Stomach smooth muscle (tissue), 2 donors: ENCODE data around the gene HNRNPM.
A peak's percentile ranks its signal among the peaks of the same experiment; 100 is the strongest.
"Not testable (repeated sequence)": the region's sequence is repeated elsewhere in the genome, so short reads cannot be mapped to it uniquely, and the experiment has no call there.

ENCODE experiments used
- H3K27ac ChIP-seq: one replicate; pipeline ENCODE4 v1.7.0; 2013; ENCODE audit warnings: mild to moderate bottlenecking, low read length, inconsistent platforms
- H3K27me3 ChIP-seq, 2 donors: one replicate each; pipeline ENCODE4 v1.7.0; 2013; ENCODE audit warnings: low read length in 2 of 2; ENCODE audit not compliant: insufficient read depth in 2 of 2, control insufficient read depth in 1 of 2
- H3K36me3 ChIP-seq, 2 donors: one replicate each; pipeline ENCODE4 v1.7.0; 2013; ENCODE audit warnings: low read length in 2 of 2; ENCODE audit not compliant: control insufficient read depth in 2 of 2, insufficient read depth in 2 of 2
- H3K4me1 ChIP-seq: one replicate; pipeline ENCODE4 v1.7.0; 2013; ENCODE audit warnings: low read length; ENCODE audit not compliant: control insufficient read depth, insufficient read depth
- H3K4me3 ChIP-seq, 2 donors: one replicate each; pipeline ENCODE4 v1.7.0; 2013; ENCODE audit warnings: low read length in 2 of 2
- H3K9ac ChIP-seq, 2 donors: one replicate each; pipeline ENCODE4 v1.7.0; 2013; ENCODE audit warnings: low read length in 2 of 2, mild to moderate bottlenecking in 1 of 2
- H3K9me3 ChIP-seq, 2 donors: one replicate each; pipeline ENCODE4 v1.7.0; 2013; ENCODE audit warnings: low read length in 2 of 2; ENCODE audit not compliant: control insufficient read depth in 2 of 2
- donor health status: healthy.
- donor health status: Pancreatic carcinoma.

Gene HNRNPM

GRCh38 chr19:8511573-8512101 is 66.9 kb downstream of the HNRNPM start:
- no peak overlapping the region for H3K9ac ChIP-seq
- no peak overlapping the region for H3K4me3 ChIP-seq
- H3K36me3 ChIP-seq = no peaks in the 10 kb centered on the region
- H3K27ac ChIP-seq = no peak overlapping the region
- no peaks in the 10 kb centered on the region for H3K9me3 ChIP-seq
- H3K27me3 ChIP-seq = no peaks in the 10 kb centered on the region
- peaks cover 16% of the 10 kb centered on the region for H3K4me1 ChIP-seq

GRCh38 chr19:8512115-8512967 is 67.6 kb downstream of the HNRNPM start:
- Histone ChIP-seq H3K27ac (no peak overlapping the region), H3K36me3 (no peaks in the 10 kb centered on the region), H3K4me3 (no peak overlapping the region), H3K27me3 (no peaks in the 10 kb centered on the region), H3K4me1 (peaks cover 15% of the 10 kb centered on the region), H3K9ac (no peak overlapping the region), H3K9me3 (no peaks in the 10 kb centered on the region)

GRCh38 chr19:8513036-8513686 is 68.4 kb downstream of the HNRNPM start:
- H3K4me1 ChIP-seq = peaks cover 15% of the 10 kb centered on the region
- H3K36me3 ChIP-seq = no peaks in the 10 kb centered on the region
- H3K27ac ChIP-seq = peak overlapping the region; percentile 91
- H3K9ac ChIP-seq = peak overlapping the region; percentile 83 to 92
- peak overlapping the region; percentile 75 to 84 for H3K4me3 ChIP-seq
- H3K27me3 ChIP-seq = no peaks in the 10 kb centered on the region
- no peaks in the 10 kb centered on the region for H3K9me3 ChIP-seq

GRCh38 chr19:8513687-8514504 is 69.1 kb downstream of the HNRNPM start, which contains the start of gene ZNF414:
TSS of gene ZNF414 (minus strand) at chr19:8514167. CDS start at chr19:8514046, 121 bp downstream.
- Histone ChIP-seq H3K4me1 (peaks cover 15% of the 10 kb centered on the region), H3K27me3 (no peaks in the 10 kb centered on the region), H3K4me3 (peak within 1 kb of the TSS; percentile 75 to 84), H3K9ac (peak within 1 kb of the TSS; percentile 83 to 92), H3K36me3 (no peaks in the 10 kb centered on the region), H3K27ac (peak within 1 kb of the TSS; percentile 91), H3K9me3 (no peaks in the 10 kb centered on the region)

- Histone ChIP-seq H3K27ac (peak overlapping the region; percentile 91), H3K9ac (peak overlapping the region; percentile 83 to 92), H3K4me3 (peak overlapping the region; percentile 75 to 84), H3K4me1 (peaks cover 15% of the 10 kb centered on the region)
- not testable (repeated sequence) for H3K9me3 ChIP-seq, H3K27me3 ChIP-seq, H3K36me3 ChIP-seq
These were observed 69.8 kb downstream of the HNRNPM start for GRCh38 chr19:8514505-8515009.

GRCh38 chr19:8515317-8515716 is 70.5 kb downstream of the HNRNPM start:
- H3K4me3 ChIP-seq = no peak overlapping the region
- no peak overlapping the region for H3K27ac ChIP-seq
- peaks cover 15% of the 10 kb centered on the region for H3K4me1 ChIP-seq
- H3K27me3 ChIP-seq = no peaks in the 10 kb centered on the region
- H3K9me3 ChIP-seq = no peaks in the 10 kb centered on the region
- no peak overlapping the region for H3K9ac ChIP-seq
- no peaks in the 10 kb centered on the region for H3K36me3 ChIP-seq

GRCh38 chr19:8517551-8518442 is 73.0 kb downstream of the HNRNPM start:
- Histone ChIP-seq H3K27ac (no peak overlapping the region), H3K9ac (no peak overlapping the region), H3K9me3 (no peaks in the 10 kb centered on the region), H3K4me1 (peaks cover 8% of the 10 kb centered on the region), H3K27me3 (no peaks in the 10 kb centered on the region), H3K36me3 (no peaks in the 10 kb centered on the region), H3K4me3 (no peak overlapping the region)

- H3K27me3 ChIP-seq = no peaks in the 10 kb centered on the region
- H3K9me3 ChIP-seq = no peaks in the 10 kb centered on the region
- no peak overlapping the region for H3K27ac ChIP-seq
- H3K9ac ChIP-seq = no peak overlapping the region
- no peaks in the 10 kb centered on the region for H3K36me3 ChIP-seq
- no peak overlapping the region for H3K4me3 ChIP-seq
- peaks cover under 1% of the 10 kb centered on the region for H3K4me1 ChIP-seq
These were observed 73.8 kb downstream of the HNRNPM start for GRCh38 chr19:8518536-8518935.

GRCh38 chr19:8519388-8519787 is 74.6 kb downstream of the HNRNPM start:
- Histone ChIP-seq H3K27ac (no peak overlapping the region), H3K9me3 (no peaks in the 10 kb centered on the region), H3K4me1 (no peaks in the 10 kb centered on the region), H3K27me3 (no peaks in the 10 kb centered on the region), H3K36me3 (no peaks in the 10 kb centered on the region), H3K9ac (no peak overlapping the region), H3K4me3 (no peak overlapping the region)
